Hepatocyte (in vitro differentiated cells): Measurements from ENCODE around the gene ITPK1.

Source experiments
- EZH2 ChIP-seq: fragments of 200-600 bp; sonication (generic); IDR thresholded peaks from 2 replicates; pipeline ENCODE4 v1.6.1; 2016; ENCODE audit warnings: antibody characterized with exemption, mild to moderate bottlenecking, borderline replicate concordance
- EZH2phosphoT487 ChIP-seq: fragments of 200-600 bp; sonication (generic); IDR thresholded peaks from one replicate; pipeline ENCODE4 v1.6.1; 2018; ENCODE audit warnings: antibody characterized with exemption, mild to moderate bottlenecking, low read depth, moderate library complexity; ENCODE audit not compliant: unreplicated experiment, severe bottlenecking
- TF ChIP-seq, protein P1 (sequence below): fragments of 200-600 bp; sonication (generic); IDR thresholded peaks from 2 replicates; pipeline ENCODE4 v1.5.1; 2016; ENCODE audit warnings: antibody characterized with exemption, mild to moderate bottlenecking; ENCODE audit not compliant: poor library complexity

DNA sequence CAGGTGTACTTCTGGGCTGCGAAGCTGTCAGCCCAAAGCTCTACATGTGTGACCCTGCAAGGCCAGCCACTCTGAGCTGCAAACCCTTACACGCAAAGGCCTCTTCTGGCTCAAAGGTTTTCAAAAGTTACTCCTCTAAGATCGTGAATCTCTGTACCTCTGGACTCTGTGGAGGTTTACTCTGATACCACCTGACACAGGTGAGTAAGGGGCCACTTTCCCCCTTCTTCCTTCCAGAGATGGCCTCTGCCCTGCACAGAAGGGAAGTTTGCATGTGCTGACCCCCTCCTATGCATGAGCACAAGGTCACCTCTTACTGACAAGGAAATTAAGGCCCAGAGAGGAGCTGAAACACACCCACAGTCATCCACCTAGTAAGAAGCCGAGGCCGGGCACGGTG lies 14.5 kb downstream of the ITPK1 start:
- TF ChIP-seq, protein P1, sequence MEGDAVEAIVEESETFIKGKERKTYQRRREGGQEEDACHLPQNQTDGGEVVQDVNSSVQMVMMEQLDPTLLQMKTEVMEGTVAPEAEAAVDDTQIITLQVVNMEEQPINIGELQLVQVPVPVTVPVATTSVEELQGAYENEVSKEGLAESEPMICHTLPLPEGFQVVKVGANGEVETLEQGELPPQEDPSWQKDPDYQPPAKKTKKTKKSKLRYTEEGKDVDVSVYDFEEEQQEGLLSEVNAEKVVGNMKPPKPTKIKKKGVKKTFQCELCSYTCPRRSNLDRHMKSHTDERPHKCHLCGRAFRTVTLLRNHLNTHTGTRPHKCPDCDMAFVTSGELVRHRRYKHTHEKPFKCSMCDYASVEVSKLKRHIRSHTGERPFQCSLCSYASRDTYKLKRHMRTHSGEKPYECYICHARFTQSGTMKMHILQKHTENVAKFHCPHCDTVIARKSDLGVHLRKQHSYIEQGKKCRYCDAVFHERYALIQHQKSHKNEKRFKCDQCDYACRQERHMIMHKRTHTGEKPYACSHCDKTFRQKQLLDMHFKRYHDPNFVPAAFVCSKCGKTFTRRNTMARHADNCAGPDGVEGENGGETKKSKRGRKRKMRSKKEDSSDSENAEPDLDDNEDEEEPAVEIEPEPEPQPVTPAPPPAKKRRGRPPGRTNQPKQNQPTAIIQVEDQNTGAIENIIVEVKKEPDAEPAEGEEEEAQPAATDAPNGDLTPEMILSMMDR = no peak
- no peak for TF ChIP-seq EZH2
- no peak for TF ChIP-seq EZH2phosphoT487
